Thyroid gland (tissue), 4 donors: ENCODE results near the gene DPF3. TPM values are rescaled to one million over a fixed set of nuclear protein-coding genes. Genes with fewer than 3 reads are reported as not detected.

Experiments
- DNase-seq, 2 donors: peaks; one replicate each; pipeline ENCODE4 v3.0.0-alpha.2; 2019
- H3K27ac ChIP-seq, 3 donors: fragments of 200-600 bp; sonication (generic); 1 replicate in 2 of 3; 2 replicates in 1 of 3; pipeline ENCODE4 v1.5.1; 2016 to 2019; ENCODE audit warnings: mild to moderate bottlenecking in 1 of 3, moderate library complexity in 1 of 3
- H3K27me3 ChIP-seq: fragments of 200-600 bp; sonication (generic); one replicate; pipeline ENCODE4 v1.5.1; 2019
- H3K36me3 ChIP-seq, 2 donors: fragments of 200-600 bp; sonication (generic); one replicate each; pipeline ENCODE4 v1.5.1; 2016 to 2019
- H3K4me1 ChIP-seq, 2 donors: fragments of 200-600 bp; sonication (generic); one replicate each; pipeline ENCODE4 v1.5.1; 2017 to 2019
- H3K4me3 ChIP-seq, 3 donors: fragments of 200-600 bp; sonication (generic); replicated peaks in 1 of 3; 1 replicate in 2 of 3; 2 replicates in 1 of 3; pipeline ENCODE4 v1.5.1; 2016; ENCODE audit warnings: mild to moderate bottlenecking in 1 of 3
- H3K9me3 ChIP-seq: fragments of 200-600 bp; sonication (generic); one replicate; pipeline ENCODE4 v1.5.1; 2017
- POLR2A ChIP-seq, 2 donors: fragments of 450-650 bp; IDR thresholded peaks; one replicate each; pipeline ENCODE4 v1.6.1; 2017; ENCODE audit warnings: antibody characterized with exemption in 2 of 2, mild to moderate bottlenecking in 2 of 2, moderate library complexity in 1 of 2
- WGBS, 2 donors: methylation state at CpG; one replicate each; pipeline ENCODE4 v1.1.5; 2017; 5-methylcytosine and 5-hydroxymethylcytosine counted together
- intact Hi-C: fragments of 100-400 bp; cut with DNase I; formaldehyde crosslinking; loops from one replicate; pipeline ENCODE4 v1.15.1; 2023
- total RNA-seq, 4 donors: library from RNA; depleted of rRNA; stranded (reverse); fragments of >200 nt; gene quantifications; one replicate each; pipeline ENCODE4 v1.2.3, GENCODE V29; 2016
- TF ChIP-seq, protein P1 (sequence below), 6 experiments: fragments of 200-600 bp in 3 of 6; fragments of 450-650 bp in 3 of 6; sonication (generic) in 3 of 6; IDR thresholded peaks; one replicate each; pipeline ENCODE4 v1.5.1; 2016 to 2019; ENCODE audit warnings: antibody characterized with exemption in 6 of 6, mild to moderate bottlenecking in 2 of 6, inconsistent platforms in 1 of 6, moderate library complexity in 1 of 6

Gene DPF3
- total RNA-seq, 4 donors from 2014 or later: 0.27 to 3.3 (median 1.3) TPM

DNA sequence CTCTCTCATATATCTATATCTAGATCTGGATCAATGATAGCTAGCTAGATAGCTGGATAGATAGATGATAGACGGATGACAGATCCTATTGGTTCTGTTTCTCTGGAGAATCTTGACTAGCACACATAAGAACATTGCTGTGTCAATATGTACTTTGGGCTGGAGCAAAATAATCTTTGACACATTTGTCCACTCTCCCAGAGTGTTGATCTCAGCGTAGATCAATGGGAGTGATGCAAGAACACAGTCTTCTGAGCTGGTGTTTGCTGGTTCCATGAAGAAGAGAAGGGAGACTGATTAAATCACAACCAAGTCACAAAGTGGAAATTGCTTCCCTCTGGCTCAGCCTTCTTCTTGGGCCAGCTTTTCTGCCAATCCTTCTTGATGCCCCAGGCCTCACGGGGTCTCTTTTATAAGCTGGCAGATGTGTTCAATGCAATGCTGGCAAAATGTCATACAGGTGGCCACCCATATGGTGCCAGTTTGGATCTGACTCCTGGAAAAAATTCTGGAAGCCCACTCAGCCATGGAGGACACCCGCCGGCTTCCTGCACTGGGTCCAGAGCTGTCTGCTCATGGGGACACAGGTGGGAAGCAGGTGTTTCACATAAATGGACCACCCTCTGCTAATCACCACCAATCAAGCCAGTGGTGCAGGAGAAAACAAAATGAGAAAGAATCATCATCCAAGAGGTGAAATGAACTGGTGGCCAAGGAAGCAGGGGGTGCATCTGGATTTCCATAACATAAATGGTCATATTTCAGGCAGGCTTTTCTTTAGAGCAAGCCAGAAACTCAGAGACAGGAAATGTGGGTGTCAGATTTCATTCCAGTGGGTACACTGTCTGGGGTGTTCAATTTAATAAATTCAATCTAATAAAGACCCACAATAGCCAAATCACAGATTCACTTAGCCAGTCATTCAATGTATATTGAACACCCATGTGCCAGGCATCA lies 310.3 kb downstream of the DPF3 start:
- Histone ChIP-seq H3K27ac (no peak overlapping the region), H3K4me1 (no peaks in the 10 kb centered on the region), H3K9me3 (no peaks in the 10 kb centered on the region), H3K4me3 (no peak overlapping the region), H3K36me3 (no peaks in the 10 kb centered on the region), H3K27me3 (no peaks in the 10 kb centered on the region)
- 93 to 97% methylated on average over 5 of the region's 5 CpGs for WGBS, 2 donors
- TF ChIP-seq, protein P1, sequence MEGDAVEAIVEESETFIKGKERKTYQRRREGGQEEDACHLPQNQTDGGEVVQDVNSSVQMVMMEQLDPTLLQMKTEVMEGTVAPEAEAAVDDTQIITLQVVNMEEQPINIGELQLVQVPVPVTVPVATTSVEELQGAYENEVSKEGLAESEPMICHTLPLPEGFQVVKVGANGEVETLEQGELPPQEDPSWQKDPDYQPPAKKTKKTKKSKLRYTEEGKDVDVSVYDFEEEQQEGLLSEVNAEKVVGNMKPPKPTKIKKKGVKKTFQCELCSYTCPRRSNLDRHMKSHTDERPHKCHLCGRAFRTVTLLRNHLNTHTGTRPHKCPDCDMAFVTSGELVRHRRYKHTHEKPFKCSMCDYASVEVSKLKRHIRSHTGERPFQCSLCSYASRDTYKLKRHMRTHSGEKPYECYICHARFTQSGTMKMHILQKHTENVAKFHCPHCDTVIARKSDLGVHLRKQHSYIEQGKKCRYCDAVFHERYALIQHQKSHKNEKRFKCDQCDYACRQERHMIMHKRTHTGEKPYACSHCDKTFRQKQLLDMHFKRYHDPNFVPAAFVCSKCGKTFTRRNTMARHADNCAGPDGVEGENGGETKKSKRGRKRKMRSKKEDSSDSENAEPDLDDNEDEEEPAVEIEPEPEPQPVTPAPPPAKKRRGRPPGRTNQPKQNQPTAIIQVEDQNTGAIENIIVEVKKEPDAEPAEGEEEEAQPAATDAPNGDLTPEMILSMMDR (IDR thresholded peaks at IDR 0.05): no peak
- TF ChIP-seq POLR2A (IDR thresholded peaks at IDR 0.05): no peak
- intact Hi-C loops: no loop called here
- no peak for DNase-seq

DNA sequence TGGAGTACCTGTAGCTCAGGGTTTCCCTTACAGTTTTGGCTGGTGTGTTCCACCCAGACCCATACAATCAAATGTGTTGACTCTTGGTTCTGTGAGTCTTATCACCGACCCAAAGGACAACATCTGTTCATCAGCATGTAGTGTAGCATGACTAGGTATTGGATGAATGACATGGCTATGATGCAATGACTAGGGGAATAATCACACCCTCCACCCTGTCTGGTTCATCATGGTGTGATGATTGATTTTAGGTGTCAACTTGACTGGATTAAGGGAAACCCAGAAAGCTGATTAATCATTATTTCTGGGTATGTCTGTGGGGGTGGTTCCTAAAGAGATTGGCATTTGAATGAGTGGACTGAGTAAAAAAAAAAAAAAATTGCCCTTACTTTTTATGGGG lies 311.3 kb downstream of the DPF3 start:
- no peak overlapping the region for H3K27ac ChIP-seq
- no peaks in the 10 kb centered on the region for H3K36me3 ChIP-seq
- TF ChIP-seq POLR2A (IDR thresholded peaks at IDR 0.05): no peak
- TF ChIP-seq, protein P1 (IDR thresholded peaks at IDR 0.05): no peak
- H3K4me1 ChIP-seq: no peaks in the 10 kb centered on the region
- no peaks in the 10 kb centered on the region for H3K9me3 ChIP-seq
- H3K4me3 ChIP-seq: no peak overlapping the region
- intact Hi-C loops: no loop called here
- DNase-seq: no peak
- no peaks in the 10 kb centered on the region for H3K27me3 ChIP-seq
- WGBS, 2 donors: 100% methylated on average over 1 of the region's 1 CpG

DNA sequence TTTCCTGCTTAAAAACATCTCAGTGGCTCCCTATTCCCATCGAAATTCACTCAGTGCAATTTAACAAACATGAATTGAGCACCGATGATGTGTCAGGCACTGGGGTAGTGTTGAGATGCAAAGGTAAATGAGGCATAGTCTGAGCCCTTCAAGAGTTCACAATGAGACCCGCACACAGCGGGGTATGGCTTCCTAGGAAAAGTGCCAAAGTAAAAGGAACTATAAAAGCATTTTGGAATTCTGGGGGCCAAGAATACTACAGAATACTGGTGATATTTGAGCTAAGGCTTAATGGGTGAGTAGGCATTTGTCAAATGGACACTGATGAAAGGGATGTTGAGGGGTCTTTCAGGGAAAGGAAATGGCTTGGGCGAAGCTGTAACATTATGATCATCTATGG lies 315.4 kb downstream of the DPF3 start:
- intact Hi-C loops: no loop called here

DNA sequence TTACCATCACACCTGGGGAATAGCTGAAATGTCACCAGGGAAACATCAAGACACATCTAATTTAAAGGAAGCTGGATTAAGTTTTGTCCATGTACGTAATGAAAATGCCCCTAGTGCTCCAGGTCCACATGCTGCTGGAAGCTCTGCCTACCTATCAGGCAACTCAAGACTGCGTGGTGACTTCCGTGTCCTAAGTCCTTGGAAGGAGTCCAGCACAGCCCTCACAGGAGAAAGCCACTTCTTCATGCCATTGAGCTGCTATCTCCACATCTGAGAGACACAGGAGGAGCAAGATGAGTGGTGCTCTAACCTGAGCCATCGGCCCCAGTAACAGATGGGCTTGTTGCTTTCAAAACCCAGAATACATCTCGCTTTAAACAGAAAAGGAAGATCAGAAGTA lies 316.4 kb downstream of the DPF3 start:
- no peaks in the 10 kb centered on the region for H3K4me1 ChIP-seq
- H3K4me3 ChIP-seq: no peak overlapping the region
- DNase-seq: peak; percentile 65
- H3K36me3 ChIP-seq: no peaks in the 10 kb centered on the region
- WGBS, 2 donors: 32 to 65% methylated on average over 4 to 5 of the region's 5 CpGs
- H3K9me3 ChIP-seq: no peaks in the 10 kb centered on the region
- no peaks in the 10 kb centered on the region for H3K27me3 ChIP-seq
- intact Hi-C loops: no loop called here
- no peak for TF ChIP-seq POLR2A (IDR thresholded peaks at IDR 0.05)
- TF ChIP-seq, protein P1 (IDR thresholded peaks at IDR 0.05): no peak
- no peak overlapping the region for H3K27ac ChIP-seq

More for the DNA sequence above, 315.4 kb downstream of the DPF3 start:
- Histone ChIP-seq H3K27ac (no peak overlapping the region), H3K4me1 (no peaks in the 10 kb centered on the region), H3K36me3 (no peaks in the 10 kb centered on the region), H3K9me3 (no peaks in the 10 kb centered on the region), H3K4me3 (no peak overlapping the region), H3K27me3 (no peaks in the 10 kb centered on the region)
- 84% methylated on average over 5 of the region's 5 CpGs for WGBS, 2 donors
- DNase-seq: no peak
- TF ChIP-seq, protein P1 (IDR thresholded peaks at IDR 0.05): no peak
- TF ChIP-seq POLR2A (IDR thresholded peaks at IDR 0.05): no peak

GRCh38 chr14:72576258-72576657 lies 317.6 kb downstream of the DPF3 start:
- Histone ChIP-seq H3K36me3 (no peaks in the 10 kb centered on the region), H3K9me3 (no peaks in the 10 kb centered on the region), H3K27me3 (no peaks in the 10 kb centered on the region), H3K4me3 (no peak overlapping the region), H3K4me1 (no peaks in the 10 kb centered on the region), H3K27ac (no peak overlapping the region)
- intact Hi-C loops: no loop called here
- DNase-seq: no peak
- WGBS, 2 donors: 93 to 97% methylated on average over 1 of the region's 1 CpG
- no peak for TF ChIP-seq POLR2A (IDR thresholded peaks at IDR 0.05)
- TF ChIP-seq, protein P1 (IDR thresholded peaks at IDR 0.05): no peak
